ENCODE data around the gene COPS8.

Gene COPS8

GRCh38 chr2:237045449-237045848 lies 40.2 kb upstream of the COPS8 start:
- Histone ChIP-seq H3K9ac (ENCODE audit: low read depth, low read length, poor library complexity, severe bottlenecking) (no peak overlapping the region), H3K9me3 (ENCODE audit: insufficient read depth, low read depth, low read length) (peaks cover 7% of the 10 kb centered on the region; the same call in 1 of the 2 replicates), H2AFZ (ENCODE audit: low read length) (no peak overlapping the region), H3K4me1 (ENCODE audit: insufficient read depth, low read length, poor library complexity, severe bottlenecking) (no peaks in the 10 kb centered on the region), H4K20me1 (ENCODE audit: insufficient read depth, low read length, poor library complexity, severe bottlenecking) (no peaks in the 10 kb centered on the region), H3F3A (ENCODE audit: low read depth) (no peaks in the 10 kb centered on the region), H3K4me2 (ENCODE audit: low read depth, low read length, poor library complexity, severe bottlenecking) (no peak overlapping the region), H3K36me3 (ENCODE audit: insufficient read depth, low read length) (no peaks in the 10 kb centered on the region), H3K4me3 (ENCODE audit: low read length, poor library complexity, severe bottlenecking) (no peak overlapping the region), H3K79me2 (ENCODE audit: insufficient read depth, low read length) (no peaks in the 10 kb centered on the region), H3K27me3 (ENCODE audit: insufficient read depth, low read length, poor library complexity, severe bottlenecking) (no peaks in the 10 kb centered on the region), H3K9me2 (replicated peaks; ENCODE audit: low read depth, low read length) (no peaks in the 10 kb centered on the region)
- TF ChIP-seq, protein P1, sequence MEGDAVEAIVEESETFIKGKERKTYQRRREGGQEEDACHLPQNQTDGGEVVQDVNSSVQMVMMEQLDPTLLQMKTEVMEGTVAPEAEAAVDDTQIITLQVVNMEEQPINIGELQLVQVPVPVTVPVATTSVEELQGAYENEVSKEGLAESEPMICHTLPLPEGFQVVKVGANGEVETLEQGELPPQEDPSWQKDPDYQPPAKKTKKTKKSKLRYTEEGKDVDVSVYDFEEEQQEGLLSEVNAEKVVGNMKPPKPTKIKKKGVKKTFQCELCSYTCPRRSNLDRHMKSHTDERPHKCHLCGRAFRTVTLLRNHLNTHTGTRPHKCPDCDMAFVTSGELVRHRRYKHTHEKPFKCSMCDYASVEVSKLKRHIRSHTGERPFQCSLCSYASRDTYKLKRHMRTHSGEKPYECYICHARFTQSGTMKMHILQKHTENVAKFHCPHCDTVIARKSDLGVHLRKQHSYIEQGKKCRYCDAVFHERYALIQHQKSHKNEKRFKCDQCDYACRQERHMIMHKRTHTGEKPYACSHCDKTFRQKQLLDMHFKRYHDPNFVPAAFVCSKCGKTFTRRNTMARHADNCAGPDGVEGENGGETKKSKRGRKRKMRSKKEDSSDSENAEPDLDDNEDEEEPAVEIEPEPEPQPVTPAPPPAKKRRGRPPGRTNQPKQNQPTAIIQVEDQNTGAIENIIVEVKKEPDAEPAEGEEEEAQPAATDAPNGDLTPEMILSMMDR (conservative IDR thresholded peaks at IDR 0.05; ENCODE audit: low read length), result no peak
- no peak for TF ChIP-seq EZH2phosphoT487 (IDR thresholded peaks at IDR 0.05; ENCODE audit: borderline replicate concordance)

DNA sequence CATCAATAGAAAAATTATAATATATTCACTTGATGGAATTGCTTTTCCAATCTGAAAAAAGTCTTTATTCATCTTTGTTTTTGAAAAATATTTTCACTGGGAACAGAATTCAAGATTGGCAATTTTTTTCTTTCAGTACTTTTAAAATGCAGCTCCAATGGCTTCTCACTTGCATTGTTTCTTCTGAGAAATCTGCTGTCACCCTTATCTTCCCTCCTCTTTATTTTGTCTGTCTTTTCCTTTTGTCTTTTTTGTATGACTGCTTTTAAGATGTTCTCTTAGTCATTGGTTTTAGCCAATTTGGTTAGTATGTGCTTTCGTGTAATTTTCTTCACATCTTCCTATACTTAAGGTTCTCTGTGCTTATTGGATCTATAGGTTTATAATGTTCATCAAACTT lies 37.1 kb upstream of the COPS8 start:
- Histone ChIP-seq H3K9me2 (replicated peaks; ENCODE audit: low read depth, low read length) (no peaks in the 10 kb centered on the region), H3K9me3 (ENCODE audit: insufficient read depth, low read depth, low read length) (peaks cover 7% of the 10 kb centered on the region; the same call in 1 of the 2 replicates)

GRCh38 chr2:237051861-237052260 lies 33.8 kb upstream of the COPS8 start:
- H3K27me3 ChIP-seq (ENCODE audit: insufficient read depth, low read length, poor library complexity, severe bottlenecking), result no peaks in the 10 kb centered on the region
- no peak for TF ChIP-seq EZH2phosphoT487 (IDR thresholded peaks at IDR 0.05; ENCODE audit: borderline replicate concordance)
- TF ChIP-seq, protein P1 (conservative IDR thresholded peaks at IDR 0.05; ENCODE audit: low read length), result no peak
- no peaks in the 10 kb centered on the region for H3K4me1 ChIP-seq (ENCODE audit: insufficient read depth, low read length, poor library complexity, severe bottlenecking)
- no peak overlapping the region for H3K9ac ChIP-seq (ENCODE audit: low read depth, low read length, poor library complexity, severe bottlenecking)
- H2AFZ ChIP-seq (ENCODE audit: low read length), result no peak overlapping the region
- H3K4me3 ChIP-seq (ENCODE audit: low read length, poor library complexity, severe bottlenecking), result no peak overlapping the region
- peaks cover 7% of the 10 kb centered on the region; the same call in 1 of the 2 replicates for H3K9me3 ChIP-seq (ENCODE audit: insufficient read depth, low read depth, low read length)
- H3K79me2 ChIP-seq (ENCODE audit: insufficient read depth, low read length), result no peaks in the 10 kb centered on the region
- no peaks in the 10 kb centered on the region for H3K36me3 ChIP-seq (ENCODE audit: insufficient read depth, low read length)
- no peaks in the 10 kb centered on the region for H3F3A ChIP-seq (ENCODE audit: low read depth)
- H3K9me2 ChIP-seq (replicated peaks; ENCODE audit: low read depth, low read length), result no peaks in the 10 kb centered on the region
- H3K4me2 ChIP-seq (ENCODE audit: low read depth, low read length, poor library complexity, severe bottlenecking), result no peak overlapping the region
- H4K20me1 ChIP-seq (ENCODE audit: insufficient read depth, low read length, poor library complexity, severe bottlenecking), result no peaks in the 10 kb centered on the region

More for the DNA sequence above, 37.1 kb upstream of the COPS8 start:
- Histone ChIP-seq H3K36me3 (ENCODE audit: insufficient read depth, low read length) (no peaks in the 10 kb centered on the region), H3K4me1 (ENCODE audit: insufficient read depth, low read length, poor library complexity, severe bottlenecking) (no peaks in the 10 kb centered on the region), H3K4me2 (ENCODE audit: low read depth, low read length, poor library complexity, severe bottlenecking) (no peak overlapping the region), H3K79me2 (ENCODE audit: insufficient read depth, low read length) (no peaks in the 10 kb centered on the region), H3F3A (ENCODE audit: low read depth) (no peaks in the 10 kb centered on the region), H4K20me1 (ENCODE audit: insufficient read depth, low read length, poor library complexity, severe bottlenecking) (no peaks in the 10 kb centered on the region), H3K27me3 (ENCODE audit: insufficient read depth, low read length, poor library complexity, severe bottlenecking) (no peaks in the 10 kb centered on the region), H3K4me3 (ENCODE audit: low read length, poor library complexity, severe bottlenecking) (no peak overlapping the region), H2AFZ (ENCODE audit: low read length) (no peak overlapping the region), H3K9ac (ENCODE audit: low read depth, low read length, poor library complexity, severe bottlenecking) (no peak overlapping the region)
- TF ChIP-seq, protein P1 (conservative IDR thresholded peaks at IDR 0.05; ENCODE audit: low read length), result no peak
- TF ChIP-seq EZH2phosphoT487 (IDR thresholded peaks at IDR 0.05; ENCODE audit: borderline replicate concordance), result no peak

Data from Loucy (cell line).